Raji (cell line): ENCODE measurements around the gene ZNF236.

Source experiments
- POLR2A ChIP-seq: IDR thresholded peaks from 2 replicates; pipeline ENCODE4 v1.6.1; 2011; ENCODE audit warnings: low read depth, low read length, control low read depth; ENCODE audit not compliant: insufficient read depth

Gene ZNF236

GRCh38 chr18:76958692-76959341 is 136.5 kb downstream of the ZNF236 start:
- TF ChIP-seq POLR2A = no peak

GRCh38 chr18:76959605-76960004 is 137.2 kb downstream of the ZNF236 start:
- no peak for TF ChIP-seq POLR2A

DNA sequence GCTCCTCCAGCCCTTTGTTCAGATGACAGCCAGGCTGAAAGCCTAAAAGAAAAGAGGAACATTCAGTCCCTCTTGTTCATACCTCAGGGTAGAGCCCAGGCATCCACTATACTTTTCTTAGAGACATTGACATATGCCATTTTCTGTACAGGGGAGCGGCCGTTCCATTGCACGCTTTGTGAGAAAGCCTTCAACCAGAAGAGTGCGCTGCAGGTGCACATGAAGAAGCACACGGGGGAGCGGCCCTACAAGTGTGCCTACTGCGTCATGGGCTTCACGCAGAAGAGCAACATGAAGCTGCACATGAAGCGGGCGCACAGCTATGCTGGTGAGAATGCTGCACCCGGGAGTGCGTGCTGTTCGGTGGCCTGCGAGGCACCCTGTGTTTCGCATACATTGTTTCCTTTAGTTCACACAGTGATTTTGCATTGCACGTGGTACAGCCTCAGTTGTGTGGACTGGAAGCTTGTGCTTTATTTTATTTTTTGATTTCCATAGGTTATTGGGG is 138.2 kb downstream of the ZNF236 start:
- no peak for TF ChIP-seq POLR2A

DNA sequence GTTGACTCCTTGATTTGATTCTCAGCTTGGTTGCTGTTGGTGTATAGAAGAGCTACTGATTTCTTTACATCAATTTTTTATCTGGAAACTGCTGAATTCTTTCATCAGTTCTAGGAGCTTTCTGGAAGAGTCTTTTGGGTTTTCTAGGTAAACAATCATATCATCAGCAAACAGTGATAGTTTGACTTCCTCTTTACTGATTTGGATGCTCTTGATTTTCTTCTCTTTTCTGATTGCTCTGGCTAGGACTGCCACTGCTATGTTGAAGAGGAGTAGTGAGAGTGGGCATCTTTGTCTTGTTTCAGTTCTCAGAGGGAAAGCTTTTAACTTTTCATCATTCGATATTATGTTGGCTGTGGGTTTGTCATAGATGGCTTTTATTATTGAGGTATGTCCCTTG is 140.5 kb downstream of the ZNF236 start:
- TF ChIP-seq POLR2A = no peak

- no peak for TF ChIP-seq POLR2A
These were observed 141.6 kb downstream of the ZNF236 start for GRCh38 chr18:76963936-76964335.

- no peak for TF ChIP-seq POLR2A
These were observed 145.5 kb downstream of the ZNF236 start for GRCh38 chr18:76967721-76968472.

GRCh38 chr18:76970770-76971559 is 148.6 kb downstream of the ZNF236 start:
- no peak for TF ChIP-seq POLR2A

- no peak for TF ChIP-seq POLR2A
These were observed 149.9 kb downstream of the ZNF236 start for GRCh38 chr18:76972241-76972640.

- no peak for TF ChIP-seq POLR2A
These were observed 150.6 kb downstream of the ZNF236 start for GRCh38 chr18:76972846-76973519.

GRCh38 chr18:76973520-76974266 is 151.3 kb downstream of the ZNF236 start:
- TF ChIP-seq POLR2A = no peak

GRCh38 chr18:76974386-76974785 is 152.0 kb downstream of the ZNF236 start:
- no peak for TF ChIP-seq POLR2A

- TF ChIP-seq POLR2A = no peak
These were observed 153.3 kb downstream of the ZNF236 start for GRCh38 chr18:76975577-76976110.

DNA sequence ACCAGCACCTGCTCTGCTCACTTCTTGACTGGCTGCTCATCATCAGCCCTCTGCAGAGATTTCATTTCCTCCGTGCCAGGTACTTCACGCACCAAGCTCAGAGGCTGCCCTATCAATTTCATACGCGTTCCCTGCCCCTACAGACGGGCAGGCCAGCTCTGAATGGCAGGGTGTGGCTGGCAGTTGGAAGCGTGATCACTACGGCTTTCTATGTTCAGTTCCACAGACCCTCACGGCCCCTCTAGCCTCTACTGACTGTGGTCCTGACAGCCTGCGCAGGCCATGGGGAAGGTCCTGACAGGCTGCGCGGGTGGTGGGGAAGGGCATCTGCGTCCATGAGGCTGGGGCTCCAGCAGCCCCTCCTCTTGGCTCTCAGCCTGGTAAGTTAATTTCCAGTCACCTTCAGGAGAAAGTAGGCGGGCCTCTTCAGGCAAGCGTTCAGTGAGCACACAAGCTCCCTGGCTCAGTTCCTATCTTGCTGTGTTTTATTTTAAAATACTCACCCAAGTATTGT is 154.8 kb downstream of the ZNF236 start:
- no peak for TF ChIP-seq POLR2A

GRCh38 chr18:76977684-76978232 is 155.4 kb downstream of the ZNF236 start:
- TF ChIP-seq POLR2A = no peak
